Naive thymus-derived CD4-positive, alpha-beta T cell (primary cell): ENCODE data around the gene NRF1. TPM values are rescaled to one million over a fixed set of nuclear protein-coding genes. Genes with fewer than 3 reads are reported as not detected.
A peak's percentile ranks its signal among the peaks of the same experiment; 100 is the strongest.
"Not testable (repeated sequence)": the region's sequence is repeated elsewhere in the genome, so short reads cannot be mapped to it uniquely, and the experiment has no call there.

Experiments
- ATAC-seq: fragments of 150-1000 bp; cut with Tn5 transposase; 2 replicates; pipeline ENCODE4 v1.10.0; 2021; ENCODE audit warnings: mild to moderate bottlenecking, moderate library complexity
- CTCF ChIA-PET: fragments of 350-600 bp; sonication (Branson Sonifier 250); formaldehyde crosslinking; loops from one replicate; lab custom pipeline; 2021; ENCODE audit warnings: antibody characterized with exemption; lab: Charles Lee
- POLR2A ChIA-PET: fragments of 350-600 bp; sonication (Branson Sonifier 250); formaldehyde crosslinking; loops from one replicate; lab custom pipeline; 2021; ENCODE audit warnings: antibody characterized with exemption, inconsistent platforms; lab: Charles Lee
- DNase-seq, 9 donors: peaks; one replicate each; pipeline versions ENCODE4 v3.0.0 to v3.0.0-alpha.2; 2020 to 2022; ENCODE audit warnings: mixed read lengths in 1 of 9
- H3K27ac ChIP-seq: one replicate; pipeline ENCODE4 v1.7.0; 2013; ENCODE audit warnings: mild to moderate bottlenecking, low read depth, low read length, moderate library complexity
- H3K27me3 ChIP-seq, 2 donors: one replicate each; pipeline ENCODE4 v1.7.0; 2013; ENCODE audit warnings: low read length in 2 of 2, mild to moderate bottlenecking in 2 of 2, moderate library complexity in 2 of 2; ENCODE audit not compliant: control insufficient read depth in 2 of 2, insufficient read depth in 2 of 2
- H3K36me3 ChIP-seq, 3 experiments: 1 replicate in 2 of 3; 2 replicates in 1 of 3; pipeline ENCODE4 v1.7.0; 2013; ENCODE audit warnings: low read length in 3 of 3, mild to moderate bottlenecking in 3 of 3, moderate library complexity in 1 of 3; ENCODE audit not compliant: insufficient read depth in 3 of 3, control insufficient read depth in 2 of 3
- H3K4me1 ChIP-seq, 2 donors: one replicate each; pipeline ENCODE4 v1.7.0; 2013; ENCODE audit warnings: low read length in 2 of 2, mild to moderate bottlenecking in 2 of 2, moderate library complexity in 1 of 2; ENCODE audit not compliant: control insufficient read depth in 2 of 2, insufficient read depth in 2 of 2
- H3K4me3 ChIP-seq: 2 replicates; pipeline ENCODE4 v1.7.0; 2013; ENCODE audit warnings: mild to moderate bottlenecking, low read length
- H3K9me3 ChIP-seq, 3 experiments: 1 replicate in 2 of 3; 2 replicates in 1 of 3; pipeline ENCODE4 v1.7.0; 2013; ENCODE audit warnings: low read length in 3 of 3; ENCODE audit not compliant: control insufficient read depth in 2 of 3
- H3K27ac Mint-ChIP-seq, 9 donors: one replicate each; pipeline ENCODE4 v1.8.0; 2020 to 2022; ENCODE audit warnings: mixed read lengths in 9 of 9, mild to moderate bottlenecking in 8 of 9, moderate library complexity in 5 of 9, inconsistent platforms in 2 of 9
- H3K27me3 Mint-ChIP-seq, 5 donors: one replicate each; pipeline ENCODE4 v1.8.0; 2021 to 2022; ENCODE audit warnings: mixed read lengths in 5 of 5, mild to moderate bottlenecking in 1 of 5
- H3K36me3 Mint-ChIP-seq, 5 donors: one replicate each; pipeline ENCODE4 v1.8.0; 2020 to 2022; ENCODE audit warnings: mixed read lengths in 5 of 5, mild to moderate bottlenecking in 3 of 5, inconsistent platforms in 1 of 5
- H3K4me1 Mint-ChIP-seq, 7 donors: one replicate each; pipeline ENCODE4 v1.8.0; 2020 to 2022; ENCODE audit warnings: mixed read lengths in 7 of 7, mild to moderate bottlenecking in 3 of 7, inconsistent platforms in 1 of 7
- H3K4me3 Mint-ChIP-seq, 10 donors: one replicate each; pipeline ENCODE4 v1.8.0; 2020 to 2022; ENCODE audit warnings: mild to moderate bottlenecking in 10 of 10, mixed read lengths in 10 of 10, moderate library complexity in 6 of 10, inconsistent platforms in 2 of 10
- H3K9me3 Mint-ChIP-seq, 11 donors: one replicate each; pipeline ENCODE4 v1.8.0; 2020 to 2022; ENCODE audit warnings: mixed read lengths in 11 of 11, mild to moderate bottlenecking in 4 of 11, inconsistent platforms in 1 of 11, moderate library complexity in 1 of 11
- intact Hi-C, 2 donors: fragments of 100-400 bp; cut with micrococcal nuclease; formaldehyde crosslinking; loops; one replicate each; pipeline ENCODE4 v1.15.1; 2023
- polyA plus RNA-seq, 2 donors: library from polyadenylated mRNA; unstranded; fragments of 300-500 nt; fragmentation: Illumina TruSeq; gene quantifications; one replicate each; pipeline ENCODE4 v1.2.3, GENCODE V29; 2021
- total RNA-seq, 6 experiments: library from RNA in 5 of 6; stranded (reverse) in 5 of 6; gene quantifications; 1 replicate in 5 of 6; 2 replicates in 1 of 6; pipeline ENCODE4 v1.2.3 and lab custom pipeline; 2021 to 2026

Gene NRF1
- total and polyA plus RNA-seq, 7 experiments from 2014 or later, result 24.7 to 49.3 (median 35.3) TPM

- no peaks in the 10 kb centered on the region for H3K9me3 ChIP-seq
- peaks cover 3 to 37% (median 22%) of the 10 kb centered on the region in 7 donors for H3K4me1 Mint-ChIP-seq
- CTCF ChIA-PET, result no interaction called here
- peaks cover 0 to 23% (median 9%) of the 10 kb centered on the region in 11 donors for H3K9me3 Mint-ChIP-seq
- peaks cover 3 to 47% (median 12%) of the 10 kb centered on the region in 3 experiments for H3K36me3 ChIP-seq
- POLR2A ChIA-PET, result no interaction called here
- H3K27me3 ChIP-seq, result no peaks in the 10 kb centered on the region
- ATAC-seq (no peak), DNase-seq (no peak)
- H3K36me3 Mint-ChIP-seq, result peaks cover 26 to 71% (median 59%) of the 10 kb centered on the region in 5 donors
- intact Hi-C loops, result no loop called here
- H3K4me3 ChIP-seq, result no peak overlapping the region
- no peak overlapping the region for H3K27ac ChIP-seq
- H3K27ac Mint-ChIP-seq, result peak overlapping the region in 1 of 9 donors; percentile 31
- no peaks in the 10 kb centered on the region for H3K27me3 Mint-ChIP-seq
- H3K4me1 ChIP-seq, result no peaks in the 10 kb centered on the region
- H3K4me3 Mint-ChIP-seq, result no peak overlapping the region
Measured at GRCh38 chr7:129657363-129657762, 45.8 kb downstream of the NRF1 start.

GRCh38 chr7:129659907-129660306 is 48.4 kb downstream of the NRF1 start:
- H3K9me3 ChIP-seq, H3K27me3 ChIP-seq, H3K27me3 Mint-ChIP-seq, POLR2A ChIA-PET, intact Hi-C loops, H3K27ac ChIP-seq, DNase-seq, ATAC-seq, H3K4me1 ChIP-seq, H3K4me3 ChIP-seq: not testable (repeated sequence)
- peaks cover 27 to 71% (median 62%) of the 10 kb centered on the region in 5 donors for H3K36me3 Mint-ChIP-seq
- H3K27ac Mint-ChIP-seq, result peak overlapping the region in 1 of 9 donors; percentile 51
- H3K4me1 Mint-ChIP-seq, result peaks cover 0 to 21% (median 14%) of the 10 kb centered on the region in 7 donors
- peak overlapping the region in 1 of 10 donors; percentile 7 for H3K4me3 Mint-ChIP-seq
- peaks cover 3 to 48% (median 12%) of the 10 kb centered on the region in 3 experiments for H3K36me3 ChIP-seq
- H3K9me3 Mint-ChIP-seq, result peaks cover 0 to 23% (median 9%) of the 10 kb centered on the region in 11 donors
- CTCF ChIA-PET, result interaction anchor here (0.6 kb wide), 1 partner anchor 22 kb away, joined by 3 read pairs; no protein-coding TSS in a partner anchor

DNA sequence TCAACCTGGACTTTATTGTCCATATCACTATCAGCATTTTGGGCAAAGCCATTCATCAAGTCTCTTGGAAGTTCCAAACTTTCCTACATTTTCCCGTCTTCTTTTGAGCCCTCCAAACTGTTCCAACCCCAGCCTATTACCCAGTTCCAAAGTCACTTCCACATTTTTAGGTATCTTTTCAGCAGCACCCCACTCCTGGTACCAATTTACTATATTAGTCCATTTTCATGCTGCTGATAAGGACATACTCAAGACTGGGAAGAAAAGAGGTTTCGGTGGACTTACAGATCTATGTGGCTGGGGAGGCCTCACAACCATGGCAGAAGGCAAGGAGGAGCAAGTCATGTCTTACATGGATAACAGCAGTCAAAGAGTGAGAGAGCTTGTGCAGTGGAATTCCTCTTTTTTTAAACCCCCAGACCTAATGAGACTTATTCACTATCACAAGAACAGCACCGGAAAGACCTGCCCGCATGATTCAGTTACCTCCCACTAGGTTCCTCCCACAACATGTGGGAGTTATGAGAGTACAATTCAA is 50.2 kb downstream of the NRF1 start:
- Mint-ChIP-seq H3K4me1 (peaks cover 0 to 17% (median 8%) of the 10 kb centered on the region in 7 donors), H3K9me3 (peaks cover 0 to 23% (median 9%) of the 10 kb centered on the region in 11 donors), H3K27ac (no peak overlapping the region), H3K4me3 (no peak overlapping the region), H3K36me3 (peaks cover 27 to 72% (median 64%) of the 10 kb centered on the region in 5 donors), H3K27me3 (no peaks in the 10 kb centered on the region)
- peaks cover 3 to 52% (median 14%) of the 10 kb centered on the region in 3 experiments for H3K36me3 ChIP-seq
- CTCF ChIA-PET, result no interaction called here
- H3K27me3 ChIP-seq, result no peaks in the 10 kb centered on the region
- H3K27ac ChIP-seq, result no peak overlapping the region
- H3K4me3 ChIP-seq, result no peak overlapping the region
- no peak for ATAC-seq
- H3K4me1 ChIP-seq, result no peaks in the 10 kb centered on the region
- H3K9me3 ChIP-seq, result no peaks in the 10 kb centered on the region
- no peak for DNase-seq
- POLR2A ChIA-PET, result no interaction called here
- intact Hi-C loops, result no loop called here

DNA sequence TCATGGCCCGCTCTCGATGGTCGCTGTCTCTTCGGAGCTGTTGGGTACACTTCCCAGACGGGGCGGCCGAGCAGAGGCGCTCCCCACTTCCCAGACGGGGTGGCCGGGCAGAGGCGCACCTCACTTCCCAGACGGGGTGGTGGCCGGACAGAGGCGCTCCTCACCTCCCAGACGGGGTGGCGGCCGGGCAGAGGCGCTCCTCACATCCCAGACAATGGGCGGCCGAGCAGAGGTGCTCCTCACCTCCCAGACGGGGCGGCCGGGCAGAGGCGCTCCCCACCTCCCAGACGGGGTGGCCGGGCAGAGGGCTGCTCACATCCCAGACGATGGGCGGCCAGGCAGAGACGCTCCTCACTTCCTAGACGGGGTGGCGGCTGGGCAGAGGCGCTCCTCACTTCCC is 51.7 kb downstream of the NRF1 start:
- H3K9me3 ChIP-seq, H3K27ac Mint-ChIP-seq, ATAC-seq, POLR2A ChIA-PET, DNase-seq, CTCF ChIA-PET, H3K4me3 Mint-ChIP-seq, H3K27ac ChIP-seq, H3K27me3 ChIP-seq, H3K4me1 ChIP-seq, H3K4me3 ChIP-seq, intact Hi-C loops, H3K27me3 Mint-ChIP-seq: not testable (repeated sequence)
- Mint-ChIP-seq H3K9me3 (peaks cover 0 to 23% (median 9%) of the 10 kb centered on the region in 11 donors), H3K36me3 (peaks cover 20 to 64% (median 52%) of the 10 kb centered on the region in 5 donors), H3K4me1 (peaks cover 0 to 17% (median 10%) of the 10 kb centered on the region in 7 donors)
- H3K36me3 ChIP-seq, result peaks cover 0 to 41% (median 12%) of the 10 kb centered on the region in 3 experiments

- H3K4me1 Mint-ChIP-seq, result peaks cover 0 to 17% (median 10%) of the 10 kb centered on the region in 7 donors
- DNase-seq, result peak in 3 of 9 donors; percentile 1 to 2 (median 2)
- H3K9me3 ChIP-seq, result no peaks in the 10 kb centered on the region
- no peaks in the 10 kb centered on the region for H3K27me3 ChIP-seq
- no peaks in the 10 kb centered on the region for H3K4me1 ChIP-seq
- CTCF ChIA-PET, result no interaction called here
- peaks cover 0 to 37% (median 9%) of the 10 kb centered on the region in 3 experiments for H3K36me3 ChIP-seq
- H3K27ac Mint-ChIP-seq, result peak overlapping the region in 2 of 9 donors; percentile 1 to 2
- H3K9me3 Mint-ChIP-seq, result peaks cover 0 to 23% (median 9%) of the 10 kb centered on the region in 11 donors
- POLR2A ChIA-PET, result no interaction called here
- H3K4me3 ChIP-seq, result no peak overlapping the region
- intact Hi-C loops, result loop anchor here (1.0 kb wide), 3 partner anchors 161 to 347 kb away; no protein-coding TSS in a partner anchor
- no peaks in the 10 kb centered on the region for H3K27me3 Mint-ChIP-seq
- no peak for ATAC-seq
- H3K27ac ChIP-seq, result no peak overlapping the region
- H3K4me3 Mint-ChIP-seq, result no peak overlapping the region
- H3K36me3 Mint-ChIP-seq, result peaks cover 19 to 55% (median 44%) of the 10 kb centered on the region in 5 donors
Measured at GRCh38 chr7:129664029-129665012, 52.8 kb downstream of the NRF1 start.

DNA sequence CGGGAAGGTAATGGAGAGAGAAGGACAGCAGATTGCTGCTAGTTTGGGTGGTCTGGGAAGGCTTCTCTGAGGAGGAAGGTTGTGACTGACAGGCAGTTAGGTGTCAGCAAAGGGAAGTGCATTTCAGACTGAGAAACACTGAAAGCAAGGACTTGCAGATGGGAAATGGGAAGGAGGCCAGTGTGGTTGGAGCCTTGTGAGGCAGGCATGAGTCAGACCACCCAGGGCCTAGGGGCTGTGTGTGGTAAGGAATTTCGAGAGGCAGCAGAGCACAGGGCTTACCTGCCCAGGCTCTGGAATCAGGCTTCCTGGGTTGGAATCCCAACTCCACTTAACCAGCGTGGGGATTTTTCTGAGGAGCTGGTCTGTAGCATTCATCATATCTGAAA is 53.5 kb downstream of the NRF1 start:
- Mint-ChIP-seq H3K27ac (peak overlapping the region in 1 of 9 donors; percentile 2), H3K9me3 (peaks cover 0 to 17% (median 9%) of the 10 kb centered on the region in 11 donors), H3K4me3 (no peak overlapping the region), H3K27me3 (no peaks in the 10 kb centered on the region), H3K4me1 (peaks cover 0 to 17% (median 10%) of the 10 kb centered on the region in 7 donors), H3K36me3 (peaks cover 13 to 48% (median 37%) of the 10 kb centered on the region in 5 donors)
- DNase-seq (no peak), ATAC-seq (no peak)
- intact Hi-C loops, result no loop called here
- Histone ChIP-seq H3K9me3 (no peaks in the 10 kb centered on the region), H3K4me3 (no peak overlapping the region), H3K27me3 (no peaks in the 10 kb centered on the region), H3K27ac (no peak overlapping the region), H3K36me3 (peaks cover 0 to 30% (median 9%) of the 10 kb centered on the region in 3 experiments), H3K4me1 (no peaks in the 10 kb centered on the region)
- ChIA-PET POLR2A (no interaction called here), CTCF (no interaction called here)
